Measurements from ENCODE around the gene PSENEN.

DNA sequence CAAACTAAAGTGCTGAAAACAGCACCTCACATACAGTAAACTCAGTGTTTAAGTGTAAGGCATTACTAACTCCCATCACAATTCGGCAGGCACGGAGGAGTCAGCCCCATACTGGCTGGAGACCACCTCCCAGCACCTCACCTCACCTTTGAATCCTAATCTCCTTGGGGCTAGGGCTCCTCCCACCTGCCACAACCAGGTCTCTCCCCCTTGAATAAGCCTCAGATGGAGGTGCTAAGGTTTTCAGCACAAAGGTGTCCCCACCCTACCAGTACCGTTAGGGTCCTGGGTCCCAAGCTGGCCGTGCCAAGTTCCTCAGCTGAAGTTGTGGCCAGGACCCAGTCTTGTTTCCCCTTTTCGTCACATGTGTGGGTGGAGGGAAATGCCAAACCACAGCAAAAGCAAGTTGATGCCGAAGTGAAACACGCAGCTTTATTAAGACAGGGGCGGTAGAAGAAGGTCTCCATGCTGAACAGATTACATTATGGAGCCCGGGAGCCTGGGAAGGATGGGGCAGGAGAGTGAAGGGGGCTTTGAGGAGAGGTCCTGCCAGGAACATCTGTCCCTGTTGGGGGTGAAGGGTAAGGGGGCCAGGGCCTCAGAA, 3.2 kb upstream of the PSENEN start, which contains the start of gene IGFLR1:
- TF ChIP-seq EP300 (IDR thresholded peaks at IDR 0.05): no peak
- no peak for TF ChIP-seq POLR2A (IDR thresholded peaks at IDR 0.05)
- TF ChIP-seq, protein P1, sequence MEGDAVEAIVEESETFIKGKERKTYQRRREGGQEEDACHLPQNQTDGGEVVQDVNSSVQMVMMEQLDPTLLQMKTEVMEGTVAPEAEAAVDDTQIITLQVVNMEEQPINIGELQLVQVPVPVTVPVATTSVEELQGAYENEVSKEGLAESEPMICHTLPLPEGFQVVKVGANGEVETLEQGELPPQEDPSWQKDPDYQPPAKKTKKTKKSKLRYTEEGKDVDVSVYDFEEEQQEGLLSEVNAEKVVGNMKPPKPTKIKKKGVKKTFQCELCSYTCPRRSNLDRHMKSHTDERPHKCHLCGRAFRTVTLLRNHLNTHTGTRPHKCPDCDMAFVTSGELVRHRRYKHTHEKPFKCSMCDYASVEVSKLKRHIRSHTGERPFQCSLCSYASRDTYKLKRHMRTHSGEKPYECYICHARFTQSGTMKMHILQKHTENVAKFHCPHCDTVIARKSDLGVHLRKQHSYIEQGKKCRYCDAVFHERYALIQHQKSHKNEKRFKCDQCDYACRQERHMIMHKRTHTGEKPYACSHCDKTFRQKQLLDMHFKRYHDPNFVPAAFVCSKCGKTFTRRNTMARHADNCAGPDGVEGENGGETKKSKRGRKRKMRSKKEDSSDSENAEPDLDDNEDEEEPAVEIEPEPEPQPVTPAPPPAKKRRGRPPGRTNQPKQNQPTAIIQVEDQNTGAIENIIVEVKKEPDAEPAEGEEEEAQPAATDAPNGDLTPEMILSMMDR (IDR thresholded peaks at IDR 0.05): no peak
- no peak for TF ChIP-seq POLR2AphosphoS5 (IDR thresholded peaks at IDR 0.05)
